T-helper 9 cell (primary cell): ENCODE results near the gene VEGFB.

ENCODE experiments used
- DNase-seq: peaks from one replicate; pipeline ENCODE4 v3.0.0-alpha.2; 2020
- total RNA-seq, 2 donors: gene quantifications; one replicate each; lab custom pipeline; 2026; lab: John Stamatoyannopoulos, UW

Gene VEGFB, protein sequence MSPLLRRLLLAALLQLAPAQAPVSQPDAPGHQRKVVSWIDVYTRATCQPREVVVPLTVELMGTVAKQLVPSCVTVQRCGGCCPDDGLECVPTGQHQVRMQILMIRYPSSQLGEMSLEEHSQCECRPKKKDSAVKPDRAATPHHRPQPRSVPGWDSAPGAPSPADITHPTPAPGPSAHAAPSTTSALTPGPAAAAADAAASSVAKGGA
- 23.2 to 36.7 reads per million in 2 donors for total RNA-seq

GRCh38 chr11:64233913-64234586 is at the start of gene VEGFB:
Gene VEGFB (plus strand): TSS chr11:64234584. CDS start chr11:64234834, 250 bp downstream.
- peak; percentile 73 for DNase-seq

DNA sequence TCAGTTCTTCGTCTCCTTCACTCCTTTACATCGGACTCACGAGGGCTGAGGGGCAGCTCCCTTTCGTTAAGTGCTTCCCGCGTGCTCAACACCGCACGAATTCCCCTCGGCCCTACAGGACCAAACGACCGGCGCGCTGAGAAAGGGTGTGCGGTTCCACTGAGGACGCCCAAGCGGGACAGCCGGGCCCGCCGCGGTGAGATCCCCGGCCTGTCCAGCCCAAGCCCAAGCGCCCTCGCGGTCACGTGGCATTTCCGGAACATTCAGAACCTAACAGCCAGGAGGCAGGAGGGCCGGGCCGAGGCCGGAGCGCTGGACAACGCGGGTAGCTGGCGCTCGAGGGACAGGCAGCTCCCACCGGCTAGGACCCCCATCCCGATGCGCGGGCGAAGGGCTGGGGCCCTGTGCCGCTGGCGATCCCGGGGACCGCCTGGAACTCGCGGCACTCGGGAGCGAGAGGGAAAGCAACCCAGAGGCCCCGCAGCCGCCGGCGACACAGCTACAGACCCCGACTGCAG is 49.1 kb upstream of the VEGFB start:
- peak; percentile 33 for DNase-seq

- DNase-seq = peak; percentile 97
These were observed 48.5 kb upstream of the VEGFB start, which contains the start of gene STIP1 for GRCh38 chr11:64185693-64186491. Gene STIP1 (plus strand): TSS chr11:64186171. CDS start chr11:64186262, 91 bp downstream.

DNA sequence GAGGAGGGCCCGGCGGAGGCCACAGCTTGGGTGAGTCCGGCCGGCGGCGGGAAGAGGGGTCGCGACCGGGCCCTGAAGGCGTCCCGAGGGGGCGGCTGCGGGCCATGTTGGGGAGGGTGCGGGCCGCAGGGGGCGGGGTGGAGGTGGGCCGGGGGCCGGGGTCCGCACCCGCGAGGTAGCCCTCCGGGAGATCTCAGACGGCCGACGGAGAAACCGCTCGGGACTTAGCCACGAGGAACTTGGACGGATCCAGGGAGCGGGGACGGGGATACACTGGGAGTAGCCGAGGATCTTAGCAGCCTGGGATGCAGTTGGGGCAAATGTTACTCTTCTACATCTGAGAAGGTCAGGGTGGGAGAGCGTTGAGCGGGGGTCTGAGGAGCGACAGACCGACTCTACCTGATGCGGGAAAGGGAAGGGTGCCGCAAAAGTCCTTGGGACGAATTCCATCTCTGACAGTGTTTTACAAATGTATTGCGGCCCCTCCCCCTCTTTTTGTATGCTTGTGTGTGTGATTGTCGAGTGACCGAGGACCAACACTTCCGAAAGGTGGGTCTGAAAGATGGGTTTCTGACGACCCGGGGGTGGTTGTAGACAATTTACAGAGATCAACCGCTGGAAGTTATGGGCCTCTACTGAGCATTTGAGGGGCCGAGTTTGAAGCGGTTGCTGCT is 47.8 kb upstream of the VEGFB start:
- DNase-seq = no peak

DNA sequence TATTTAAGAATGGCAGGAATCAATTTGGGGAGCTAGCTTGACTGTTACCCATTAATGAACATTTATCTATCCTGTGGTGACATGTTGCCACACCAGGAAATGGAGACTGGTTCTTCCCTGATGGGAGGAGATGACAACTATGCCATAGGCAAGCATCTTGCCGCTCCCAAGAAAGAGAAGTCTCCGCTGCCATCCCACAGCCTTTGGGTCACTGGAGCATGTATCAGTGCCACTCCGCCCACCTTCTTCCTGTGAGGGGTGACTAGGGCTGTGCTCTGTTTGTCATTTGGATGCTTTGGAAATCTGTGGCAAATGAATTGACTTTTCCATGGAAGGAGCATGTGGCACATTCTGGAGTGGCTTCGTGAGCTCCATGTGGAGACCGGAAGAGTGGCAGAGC is 42.0 kb upstream of the VEGFB start:
- DNase-seq = no peak

DNA sequence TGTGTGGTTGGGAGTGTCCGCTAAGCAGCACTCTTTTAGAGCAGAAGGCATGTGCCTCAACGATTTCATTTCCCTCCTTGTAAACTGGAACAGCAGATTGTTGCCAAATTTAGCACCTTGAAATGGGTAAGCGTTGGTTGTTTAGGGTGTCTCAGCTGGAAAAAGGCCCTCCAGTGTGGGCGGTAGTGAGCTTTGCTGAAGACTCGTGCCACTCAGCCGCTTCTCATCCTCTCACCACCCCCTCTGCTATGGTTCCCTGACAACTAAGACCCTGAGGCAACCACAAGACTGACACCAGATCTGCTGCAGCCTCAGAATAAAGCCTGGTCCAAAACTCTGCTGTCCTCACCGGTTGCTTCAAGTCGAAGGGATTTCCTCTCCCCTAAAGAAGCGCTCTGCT is 37.8 kb upstream of the VEGFB start:
- DNase-seq = no peak

DNA sequence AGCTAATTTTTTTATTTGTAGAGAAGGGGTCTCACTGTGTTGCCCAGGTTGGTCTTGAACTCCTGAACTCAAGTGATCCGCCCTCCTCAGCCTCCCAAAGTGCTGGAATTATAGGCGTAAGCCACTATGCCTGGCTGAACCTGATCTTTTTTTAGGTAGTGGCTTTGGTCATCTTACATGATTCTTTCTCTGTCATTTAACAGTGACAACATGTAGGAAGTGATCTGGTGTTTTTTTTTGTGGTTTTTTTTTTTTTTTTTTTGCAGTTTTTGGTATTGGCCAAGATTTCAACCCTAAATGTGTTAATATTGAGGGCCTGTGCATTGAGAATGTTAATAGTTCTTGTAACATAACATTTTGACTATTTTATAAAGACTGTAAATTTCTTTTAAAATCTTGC is 35.9 kb upstream of the VEGFB start:
- no peak for DNase-seq

DNA sequence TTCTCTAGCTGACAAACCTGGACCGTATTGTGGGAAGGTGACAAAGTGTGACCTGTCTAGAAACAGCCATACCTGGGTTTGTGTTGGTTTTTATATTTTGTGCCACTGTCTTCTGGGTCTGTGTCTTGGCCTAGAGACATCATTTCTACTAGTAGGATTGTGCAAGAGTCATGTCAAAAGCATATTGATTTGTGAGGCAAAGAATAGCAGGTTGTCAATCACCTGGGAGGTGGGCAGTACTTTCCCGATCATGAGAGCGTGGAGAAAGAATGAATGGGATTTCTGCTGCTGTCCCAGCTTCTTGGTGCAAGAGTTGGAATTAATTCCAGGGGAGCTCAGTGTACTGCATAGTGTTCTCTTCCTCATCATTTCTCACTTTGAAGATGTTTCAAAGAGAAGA is 32.8 kb upstream of the VEGFB start:
- no peak for DNase-seq

DNA sequence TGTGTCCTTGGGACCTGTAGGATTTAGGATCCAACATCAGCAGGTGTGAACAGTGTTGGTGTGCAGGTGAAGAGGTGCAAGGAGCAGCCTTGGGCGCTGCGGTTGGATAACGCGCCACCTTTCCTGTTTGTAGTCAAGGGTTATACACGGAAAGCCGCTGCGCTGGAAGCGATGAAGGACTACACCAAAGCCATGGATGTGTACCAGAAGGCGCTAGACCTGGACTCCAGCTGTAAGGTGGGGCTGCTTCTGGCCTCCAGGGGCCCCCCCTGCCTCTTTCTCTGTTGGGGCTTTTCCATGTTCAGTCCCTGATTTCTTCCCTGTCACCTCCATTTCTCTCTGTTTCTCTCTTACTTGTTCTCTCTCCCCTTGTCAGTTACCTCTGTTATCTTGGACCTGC is 31.4 kb upstream of the VEGFB start:
- DNase-seq = no peak

DNA sequence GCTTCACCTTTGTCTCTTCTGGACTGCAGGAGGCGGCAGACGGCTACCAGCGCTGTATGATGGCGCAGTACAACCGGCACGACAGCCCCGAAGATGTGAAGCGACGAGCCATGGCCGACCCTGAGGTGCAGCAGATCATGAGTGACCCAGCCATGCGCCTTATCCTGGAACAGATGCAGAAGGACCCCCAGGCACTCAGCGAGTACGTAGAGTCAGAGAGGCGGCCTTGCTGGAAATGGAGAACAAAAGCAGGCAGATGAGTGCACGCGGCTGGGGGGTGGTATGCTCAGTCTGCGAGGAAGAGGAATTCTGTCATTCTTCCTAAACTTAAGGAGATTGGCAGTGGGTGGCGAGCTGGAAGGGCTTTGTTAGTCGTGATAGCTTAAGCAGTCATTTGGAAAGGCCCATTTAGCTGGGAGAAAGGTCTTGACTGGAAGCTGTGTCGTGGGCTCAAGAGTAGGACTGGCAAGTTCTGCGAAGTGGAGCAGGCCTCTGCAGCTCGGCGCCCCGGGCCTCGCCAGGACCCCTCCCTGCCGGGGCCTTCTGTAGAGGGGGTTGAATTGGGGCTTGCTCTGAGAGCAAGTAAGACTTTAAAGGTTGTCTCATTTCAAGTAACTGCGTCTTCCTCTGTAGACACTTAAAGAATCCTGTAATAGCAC is 30.8 kb upstream of the VEGFB start:
- no peak for DNase-seq

DNA sequence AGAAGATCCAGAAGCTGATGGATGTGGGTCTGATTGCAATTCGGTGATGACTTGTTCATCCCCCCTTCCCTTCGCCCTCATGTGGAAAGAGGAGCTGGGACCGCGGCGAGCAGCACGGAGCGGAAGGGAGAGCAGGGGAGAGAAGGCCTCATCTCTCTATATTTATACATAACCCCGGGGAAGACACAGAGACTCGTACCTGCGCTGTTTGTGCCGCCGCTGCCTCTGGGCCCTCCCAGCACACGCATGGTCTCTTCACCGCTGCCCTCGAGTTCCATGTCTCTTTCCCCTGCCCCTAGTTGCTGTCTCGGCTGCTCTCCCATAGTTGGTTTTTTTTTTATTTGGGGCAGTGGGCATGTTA is 30.3 kb upstream of the VEGFB start:
- DNase-seq = no peak

DNA sequence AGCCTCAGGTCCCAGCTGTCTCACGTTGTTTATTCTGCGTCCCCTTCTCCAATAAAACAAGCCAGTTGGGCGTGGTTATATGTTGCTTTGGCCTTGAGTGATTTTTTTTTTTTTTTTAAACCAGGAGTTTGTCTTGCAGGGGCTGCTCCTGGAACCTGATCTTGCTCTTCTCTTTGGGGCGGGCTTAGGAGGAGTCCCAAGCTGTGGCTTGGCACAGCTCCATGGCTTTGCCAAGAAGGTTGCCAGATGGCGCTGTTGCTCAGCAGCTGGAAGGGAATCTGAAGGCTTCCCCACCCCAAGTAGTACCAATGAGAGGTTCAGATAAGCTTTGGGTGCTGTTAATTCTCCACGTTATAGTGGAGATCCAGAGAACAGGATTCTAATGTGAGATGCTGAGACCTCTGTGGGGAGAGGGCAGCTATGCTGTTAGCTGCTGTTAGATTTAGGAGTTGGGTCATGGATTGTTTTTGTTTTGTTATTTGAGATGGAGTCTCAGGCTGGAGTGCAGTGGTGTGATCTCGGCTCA is 29.9 kb upstream of the VEGFB start:
- DNase-seq = peak; percentile 79

- peak; percentile 52 for DNase-seq
These were observed 27.7 kb upstream of the VEGFB start, which contains the start of gene FERMT3 for GRCh38 chr11:64206457-64207255. Gene FERMT3 (plus strand): TSS chr11:64206721. CDS start chr11:64207365, 644 bp downstream.

- DNase-seq = peak; percentile 53
These were observed 26.9 kb upstream of the VEGFB start for GRCh38 chr11:64207256-64208085.

- no peak for DNase-seq
These were observed 26.1 kb upstream of the VEGFB start for GRCh38 chr11:64208086-64208795.

- DNase-seq = no peak
These were observed 25.4 kb upstream of the VEGFB start for GRCh38 chr11:64208796-64209562.

GRCh38 chr11:64209563-64209843 is 24.9 kb upstream of the VEGFB start:
- no peak for DNase-seq

GRCh38 chr11:64210301-64211020 is 23.9 kb upstream of the VEGFB start:
- DNase-seq = no peak
